Epidermal melanocyte (primary cell): Measurements from ENCODE around the gene ARMH1.

Experiments used
- DNase-seq: peaks from one replicate; pipeline ENCODE4 v3.0.0; 2011; ENCODE audit warnings: low spot score; ENCODE audit not compliant: insufficient read length

The ARMH1 gene

DNA sequence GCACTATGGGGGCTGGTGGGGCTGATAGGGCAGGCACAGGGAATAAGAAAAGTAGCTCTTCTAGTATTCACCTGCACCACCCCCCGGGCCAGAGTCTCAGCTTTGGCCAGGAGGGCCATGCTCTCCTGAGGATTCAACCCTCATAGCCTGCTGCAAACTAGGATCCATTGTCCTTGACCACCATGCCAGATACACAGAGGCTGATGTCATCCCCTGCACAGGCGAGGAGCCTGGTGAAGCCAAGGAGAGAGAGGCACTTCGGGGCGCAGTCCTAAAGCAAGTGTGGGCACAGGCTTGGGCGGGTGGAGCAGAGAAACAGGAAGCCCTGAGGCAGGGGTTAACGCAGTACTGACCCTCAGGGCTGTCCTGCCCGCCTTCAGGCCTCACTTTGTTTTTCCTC is 29.7 kb upstream of the ARMH1 start:
- no peak for DNase-seq

DNA sequence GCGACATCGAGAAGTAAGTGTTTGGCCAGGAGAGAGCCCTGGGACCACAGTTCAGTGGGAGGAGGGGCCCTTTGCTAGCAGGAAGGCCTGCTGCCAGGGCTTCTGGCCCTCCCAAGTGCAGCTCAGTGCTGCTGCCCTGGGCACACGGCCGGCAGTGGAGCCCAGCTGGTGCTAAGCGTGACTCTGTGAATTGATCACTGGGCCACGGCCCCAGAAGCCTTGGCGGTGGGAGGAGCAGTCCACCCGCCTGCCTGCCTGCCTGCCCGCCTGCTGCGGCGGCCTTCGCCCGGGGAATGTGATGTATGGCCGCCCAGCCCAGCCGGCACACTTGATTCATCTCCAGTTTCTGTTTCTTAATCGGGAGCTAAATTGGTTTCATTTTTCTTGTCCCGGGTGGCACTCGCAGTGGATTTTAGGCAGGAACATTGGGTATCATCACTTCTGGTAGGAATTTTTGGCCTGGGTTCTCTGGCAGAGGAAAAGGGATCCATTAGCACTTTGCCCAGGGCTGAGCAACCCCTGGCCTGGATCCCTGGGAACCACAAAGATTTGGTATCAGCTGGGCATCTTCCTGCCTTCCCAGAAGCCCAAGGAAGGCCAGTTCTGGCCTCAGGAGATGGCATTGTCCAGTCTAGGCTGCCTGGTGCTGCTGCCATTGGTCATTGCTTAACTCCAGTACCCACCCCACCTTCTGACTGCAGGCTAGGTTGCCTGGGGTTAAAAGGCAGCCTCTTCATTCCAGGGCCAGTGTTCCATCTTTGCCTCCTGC is 28.9 kb upstream of the ARMH1 start:
- DNase-seq = no peak

DNA sequence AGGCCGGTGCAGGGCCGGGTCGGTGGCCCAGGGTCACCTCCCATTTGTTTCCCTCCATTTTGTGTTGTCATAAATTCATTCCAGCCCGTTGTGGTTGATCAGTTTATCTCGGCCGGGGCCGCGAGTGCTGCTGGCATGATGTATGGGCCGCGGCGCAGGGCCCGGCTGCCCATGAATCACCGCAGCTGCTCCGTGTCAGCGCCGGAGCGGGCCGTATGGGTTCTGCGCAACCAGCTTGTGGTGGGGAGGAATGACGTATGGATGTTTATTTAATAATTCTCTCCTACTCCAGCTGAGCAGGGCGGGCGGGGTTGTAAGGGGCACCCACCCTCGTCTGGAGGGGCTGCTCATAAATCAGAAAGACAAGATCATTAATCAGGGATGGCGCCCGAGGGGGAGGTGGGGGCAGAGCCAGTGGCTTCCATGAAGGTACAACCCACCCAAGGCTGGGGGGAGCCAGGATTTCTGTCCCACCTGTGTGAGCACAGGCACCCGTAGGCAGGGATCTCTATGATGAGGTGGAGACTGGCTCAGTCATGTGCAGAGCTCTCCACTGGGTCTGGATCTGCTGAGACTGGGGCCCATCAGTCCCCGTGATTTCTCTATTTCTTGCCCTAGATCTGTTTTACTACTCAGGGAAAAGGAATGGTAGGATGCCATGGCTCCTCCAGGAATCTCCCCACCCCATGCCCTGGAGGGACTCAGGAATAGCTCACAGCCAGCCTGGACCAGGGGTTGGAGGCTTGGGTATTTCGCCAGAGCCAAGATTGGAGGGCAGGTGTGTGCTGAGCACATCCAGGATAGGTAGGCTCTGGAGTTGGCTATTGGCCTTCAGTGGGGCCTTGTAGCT is 28.0 kb upstream of the ARMH1 start:
- DNase-seq = no peak

DNA sequence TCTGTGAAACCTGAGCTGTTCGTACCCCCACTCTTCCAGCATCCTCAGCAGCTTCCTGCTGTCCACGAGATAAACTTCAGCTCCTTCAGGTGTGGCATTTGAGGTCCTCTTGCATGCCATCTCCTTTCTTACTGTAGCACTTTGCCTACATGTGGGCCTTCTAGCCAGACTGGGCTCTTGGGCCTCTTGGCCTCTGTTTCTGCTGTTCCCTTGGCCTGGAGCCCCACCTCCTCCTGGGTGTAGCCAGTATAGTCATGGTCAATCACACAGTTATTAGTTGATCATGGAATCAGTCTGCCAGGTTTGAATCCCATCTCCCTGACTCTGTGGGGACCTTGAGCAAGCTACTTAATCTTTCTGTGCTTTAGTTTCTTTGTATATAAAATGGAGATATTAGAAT is 26.6 kb upstream of the ARMH1 start:
- DNase-seq = no peak

DNA sequence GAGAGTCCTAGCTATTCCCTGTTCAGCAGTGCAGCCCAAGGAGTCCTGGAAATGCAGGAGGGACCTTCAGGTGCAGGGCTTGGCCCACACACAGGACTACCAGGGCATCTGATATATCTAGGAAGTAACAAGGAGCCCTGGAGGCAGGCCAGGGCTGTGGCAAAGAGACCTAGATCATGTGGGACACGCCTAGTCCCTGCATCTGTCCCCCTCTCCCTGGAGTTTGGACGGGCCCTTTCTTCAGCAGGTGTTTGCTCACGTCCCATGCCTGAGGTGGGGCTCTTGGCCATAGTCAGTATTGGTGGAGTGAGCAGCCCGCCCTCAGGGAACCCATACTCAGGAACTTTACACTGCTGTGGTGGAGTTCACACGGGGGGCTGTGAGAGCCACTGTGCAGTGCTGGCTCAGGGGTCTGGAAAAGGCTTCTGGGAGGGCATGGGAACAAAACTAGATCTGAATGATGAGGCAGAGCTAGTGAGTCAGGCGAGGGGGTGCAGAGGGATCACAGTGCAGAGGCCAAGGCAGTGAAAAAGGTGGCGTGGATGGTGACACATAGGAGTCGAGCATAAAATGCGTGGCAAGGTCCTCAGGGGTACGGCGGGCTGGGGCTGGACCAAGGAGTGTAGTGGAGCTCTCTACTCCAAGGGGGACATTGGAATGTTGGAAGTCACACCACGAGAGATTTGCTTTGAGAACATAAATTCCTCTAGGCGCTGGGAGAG is 25.8 kb upstream of the ARMH1 start:
- no peak for DNase-seq

DNA sequence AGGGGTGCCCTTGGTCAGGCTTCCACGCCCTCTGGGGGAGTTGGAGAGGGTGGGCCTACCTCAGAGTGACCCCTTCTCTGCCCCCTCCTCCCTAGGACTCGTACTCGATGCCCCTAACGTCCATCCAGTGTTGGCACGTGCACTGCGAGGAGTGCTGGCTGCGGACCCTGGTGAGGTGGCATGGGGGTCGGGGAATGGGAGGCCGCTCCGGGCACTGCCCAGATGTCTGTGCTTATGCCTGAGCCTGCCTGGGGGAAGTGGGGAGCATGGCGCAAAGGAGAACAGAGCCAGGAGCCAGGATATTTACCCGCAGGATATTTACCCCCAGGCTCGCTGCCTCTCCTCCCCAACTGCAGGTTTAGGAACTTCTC is 24.7 kb upstream of the ARMH1 start:
- no peak for DNase-seq

DNA sequence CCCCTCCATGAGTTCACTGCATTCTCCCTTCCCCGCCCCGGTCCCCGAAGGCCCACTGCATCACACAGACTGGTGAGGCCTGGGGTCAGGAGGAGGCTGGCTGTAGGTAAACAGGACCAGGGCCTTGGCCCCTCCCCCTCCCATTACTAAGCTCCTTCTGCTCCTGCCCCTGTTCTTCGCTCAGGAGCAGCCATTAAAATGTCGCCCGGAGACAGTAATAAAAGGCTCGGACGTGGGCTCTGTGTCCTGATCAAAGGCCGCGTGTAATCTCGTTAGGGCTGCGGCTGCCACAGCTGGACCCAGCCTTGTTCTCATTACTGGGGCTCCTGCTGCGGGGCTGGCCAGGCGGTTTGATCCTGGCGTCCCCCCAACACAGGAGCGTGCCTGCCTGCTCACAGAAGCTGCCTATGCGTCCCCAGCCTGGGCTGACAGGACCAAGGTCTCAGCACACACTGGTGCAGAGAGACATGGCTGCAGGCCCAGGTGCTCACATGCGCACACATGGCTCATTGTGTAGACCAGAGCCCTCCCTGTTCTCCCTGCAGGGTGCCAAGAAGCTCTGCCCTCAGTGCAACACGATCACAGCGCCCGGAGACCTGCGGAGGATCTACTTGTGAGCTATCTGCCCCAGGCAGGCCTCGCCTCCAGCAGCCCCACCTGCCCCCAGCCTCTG is 24.2 kb upstream of the ARMH1 start:
- DNase-seq = no peak

DNA sequence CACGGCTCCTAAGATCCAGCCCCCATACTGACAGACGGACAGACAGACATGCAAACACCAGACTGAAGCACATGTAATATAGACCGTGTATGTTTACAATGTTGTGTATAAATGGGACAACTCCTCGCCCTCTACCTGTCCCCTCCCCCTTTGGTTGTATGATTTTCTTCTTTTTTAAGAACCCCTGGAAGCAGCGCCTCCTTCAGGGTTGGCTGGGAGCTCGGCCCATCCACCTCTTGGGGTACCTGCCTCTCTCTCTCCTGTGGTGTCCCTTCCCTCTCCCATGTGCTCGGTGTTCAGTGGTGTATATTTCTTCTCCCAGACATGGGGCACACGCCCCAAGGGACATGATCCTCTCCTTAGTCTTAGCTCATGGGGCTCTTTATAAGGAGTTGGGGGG is 23.4 kb upstream of the ARMH1 start:
- no peak for DNase-seq

DNA sequence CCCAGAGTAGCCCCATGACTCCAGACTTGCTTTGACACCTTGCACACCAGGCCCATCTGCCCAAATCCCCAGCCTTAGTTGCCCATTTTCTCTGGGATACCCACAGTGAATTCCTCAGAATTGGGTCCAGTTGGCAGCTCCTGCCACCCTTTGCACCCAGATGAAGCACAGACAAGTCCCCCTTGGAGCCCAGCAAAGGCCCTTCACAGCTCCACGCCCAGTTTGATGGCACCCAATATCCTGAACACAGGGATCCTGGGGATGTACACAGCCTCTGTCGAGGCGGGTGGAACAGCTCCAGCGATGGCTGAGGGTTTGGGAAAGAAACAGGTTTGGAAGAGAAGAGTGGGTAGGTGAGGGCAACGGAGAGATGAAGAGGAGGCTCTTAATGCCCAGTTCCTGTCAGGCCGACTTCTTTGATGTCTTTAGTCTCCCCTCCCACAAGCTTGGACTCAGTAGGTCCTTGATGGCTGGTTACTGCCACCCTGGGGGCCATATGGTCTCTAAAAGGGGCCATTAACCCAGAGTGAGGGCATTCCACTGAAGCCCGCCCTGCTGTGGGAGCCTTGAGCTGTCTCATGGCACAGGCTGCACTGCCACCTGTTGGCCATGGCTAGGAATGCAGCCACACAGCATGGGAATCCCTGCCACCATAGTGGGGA is 21.9 kb upstream of the ARMH1 start:
- peak; percentile 90 for DNase-seq

DNA sequence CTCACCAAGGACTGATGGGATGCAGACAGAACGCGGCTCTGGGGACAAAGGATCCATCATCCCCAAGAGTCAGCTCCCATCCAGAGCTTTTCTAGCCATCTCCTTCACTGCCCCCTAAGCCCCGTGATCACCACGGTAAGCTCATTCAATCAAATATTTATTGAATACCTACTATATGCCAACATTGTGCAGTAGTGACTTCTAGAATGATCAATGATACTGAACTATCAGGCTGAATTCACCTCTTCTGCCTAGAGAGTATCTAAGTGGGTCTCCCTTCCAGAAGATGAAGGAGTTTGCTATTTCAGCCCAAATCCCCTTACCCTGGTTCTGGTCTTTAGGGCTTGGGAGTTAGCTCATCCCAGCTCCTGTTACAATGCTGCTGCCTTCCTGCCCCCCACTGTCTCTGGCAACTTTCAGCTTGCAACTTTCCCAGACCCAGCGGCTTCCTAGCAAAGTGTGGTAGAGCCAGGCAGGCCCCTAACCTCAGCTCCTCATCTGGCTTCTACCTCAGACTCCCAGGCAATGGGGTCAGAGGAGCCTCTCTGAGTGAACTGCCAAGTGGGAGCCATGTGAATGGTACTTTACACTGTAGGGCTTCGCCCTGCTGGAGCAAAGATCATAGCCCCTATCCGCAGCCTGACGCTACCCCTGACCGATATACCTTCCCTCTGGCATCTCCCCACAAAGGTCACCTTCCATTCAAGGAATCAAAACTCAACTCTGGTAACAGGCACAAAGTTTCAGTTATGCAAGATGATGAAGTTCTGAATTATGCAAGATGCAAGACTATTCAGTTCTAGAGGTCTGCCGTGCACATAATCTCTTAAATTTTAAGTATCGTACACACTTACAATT is 21.2 kb upstream of the ARMH1 start:
- no peak for DNase-seq

DNA sequence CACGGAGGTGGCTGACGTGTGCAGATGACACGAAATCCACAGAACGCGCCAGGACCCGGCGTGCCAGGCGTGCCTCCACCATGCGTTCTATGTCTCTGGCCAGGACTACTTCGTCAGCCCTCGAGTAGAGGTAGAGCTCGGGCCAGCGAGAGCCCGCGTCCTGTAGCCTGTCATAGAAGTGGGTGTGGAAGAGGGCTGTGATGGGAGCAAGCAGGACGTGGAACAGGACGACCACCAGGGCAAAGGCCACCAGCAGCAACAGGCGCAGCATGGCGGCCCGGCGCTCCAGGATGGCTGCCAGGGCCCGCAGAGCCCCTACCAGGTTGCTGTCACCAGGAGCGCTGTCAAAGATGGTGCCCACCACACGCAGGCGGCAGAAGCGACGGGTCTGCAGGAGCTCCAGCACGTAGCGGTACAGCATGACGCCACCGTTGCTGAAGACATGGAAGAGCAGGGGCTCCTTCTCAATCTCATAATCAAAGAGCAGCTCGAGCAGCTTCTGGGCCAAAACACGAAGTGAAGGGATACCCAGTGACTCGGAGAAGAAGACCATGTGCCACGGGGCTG is 19.8 kb upstream of the ARMH1 start:
- no peak for DNase-seq

DNA sequence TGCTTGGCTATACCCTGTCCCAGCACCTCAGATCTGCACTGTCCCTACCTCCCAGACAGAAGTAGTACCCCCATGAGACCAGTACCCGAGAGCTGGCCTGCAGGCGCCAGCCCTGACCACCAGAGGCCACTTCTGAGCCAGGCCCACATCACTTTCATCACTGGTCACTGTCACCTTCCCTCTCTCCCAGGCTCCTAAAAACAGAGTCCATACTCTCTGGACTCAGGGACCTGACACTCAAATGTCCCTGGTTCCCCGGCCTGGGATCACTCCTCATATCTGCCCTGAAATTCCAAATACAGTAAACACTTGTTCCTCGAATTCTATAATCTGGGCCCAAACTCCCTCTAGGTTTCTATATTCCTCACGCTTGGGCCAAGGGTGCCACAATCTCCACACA is 18.9 kb upstream of the ARMH1 start:
- no peak for DNase-seq

DNA sequence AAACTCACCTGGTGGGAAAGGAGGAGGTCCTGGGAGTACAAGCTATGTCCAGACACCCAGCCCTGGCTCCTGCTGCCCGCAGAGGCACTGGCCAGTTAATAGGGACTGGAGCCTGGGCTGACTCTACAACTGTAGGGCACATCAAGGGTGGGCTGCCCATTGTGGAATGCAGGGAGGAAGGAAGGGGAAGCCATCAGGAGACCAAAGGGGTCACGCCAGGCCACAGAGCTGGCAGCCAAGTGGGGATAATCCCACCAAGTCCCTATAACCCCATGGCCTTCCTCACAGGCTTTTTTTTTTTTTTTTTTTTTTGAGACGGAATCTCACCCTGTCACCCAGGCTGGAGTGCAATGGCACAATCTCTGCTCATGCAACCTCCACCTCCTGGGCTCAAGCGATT is 14.9 kb upstream of the ARMH1 start:
- DNase-seq = no peak

DNA sequence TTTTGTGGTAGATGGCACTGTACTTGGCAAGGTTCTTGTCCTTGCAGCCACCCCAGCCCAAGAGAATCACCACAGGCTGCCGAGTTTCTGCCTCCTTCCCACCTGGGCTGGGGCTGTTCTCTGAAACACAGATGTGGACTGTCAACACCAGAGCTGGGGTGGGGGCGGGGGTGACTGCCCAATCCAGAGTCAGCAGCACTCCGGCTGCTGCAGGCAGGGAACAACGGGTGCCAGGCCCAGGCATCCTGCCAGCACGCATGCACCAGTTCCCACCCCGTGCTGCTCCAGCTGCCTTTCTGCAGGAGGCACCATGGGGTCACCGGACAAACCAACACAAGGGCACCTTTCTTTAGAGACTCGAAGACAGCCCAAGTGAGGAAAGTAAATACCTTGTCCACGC is 14.3 kb upstream of the ARMH1 start:
- DNase-seq = peak; percentile 48

DNA sequence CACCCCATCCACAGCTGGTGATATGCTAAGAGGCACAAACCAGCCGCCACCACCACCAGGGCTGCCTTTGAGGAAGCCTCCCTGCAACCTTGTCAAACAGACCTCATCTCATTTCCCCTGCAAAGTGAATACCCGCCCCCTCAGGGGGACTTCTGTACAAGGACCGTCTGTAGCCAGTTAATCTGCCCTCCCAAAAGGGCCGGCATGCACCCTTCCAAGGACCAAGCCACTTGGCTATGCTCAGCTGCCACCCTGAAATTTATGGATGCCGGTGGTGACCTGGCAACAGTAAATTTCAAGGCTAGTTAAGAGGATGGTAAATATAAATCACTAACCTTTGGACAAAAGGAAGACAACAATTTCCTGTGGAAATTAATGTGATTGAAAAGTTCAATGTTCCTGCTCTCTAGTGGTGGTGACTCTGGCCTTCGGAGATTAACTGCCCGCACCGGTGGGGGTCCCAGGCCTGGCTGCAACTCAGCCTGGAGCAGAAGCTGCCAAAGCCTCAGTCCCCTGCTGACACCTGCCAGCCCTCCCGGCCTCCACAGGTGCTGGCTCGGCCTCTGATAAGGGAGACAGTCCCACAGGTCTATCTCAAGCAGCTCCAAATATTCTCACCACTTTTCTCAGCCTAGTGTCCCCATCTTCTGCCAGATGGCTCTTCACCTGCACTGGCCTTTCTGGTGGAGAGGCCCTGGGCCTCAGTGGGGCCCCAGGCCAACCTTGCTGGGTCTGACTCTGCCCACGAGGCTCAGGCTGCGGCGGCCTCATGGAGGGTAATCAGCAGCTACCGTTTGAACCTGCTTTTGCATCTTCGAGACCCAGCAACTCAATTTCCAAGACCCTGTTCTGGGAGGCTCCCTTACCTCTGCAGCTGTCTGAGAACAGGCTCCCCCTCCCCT is 12.5 kb upstream of the ARMH1 start:
- DNase-seq = no peak

DNA sequence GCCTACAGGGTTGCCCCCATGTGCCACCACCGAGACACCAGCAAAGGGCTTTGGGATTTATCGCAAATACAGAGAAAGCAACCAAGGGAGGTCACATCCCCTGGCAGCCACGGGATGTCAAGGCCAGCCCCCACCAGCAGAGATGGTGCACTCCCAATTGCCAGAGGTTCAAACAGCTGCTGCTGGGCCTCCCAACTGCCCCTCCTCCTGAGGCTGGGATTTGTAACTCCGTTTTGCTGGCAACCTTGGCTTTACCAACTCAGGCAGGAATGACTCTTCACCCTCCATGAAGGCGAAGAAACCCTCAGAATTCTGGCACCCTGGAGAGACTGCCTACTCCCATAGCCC is 11.9 kb upstream of the ARMH1 start:
- no peak for DNase-seq

DNA sequence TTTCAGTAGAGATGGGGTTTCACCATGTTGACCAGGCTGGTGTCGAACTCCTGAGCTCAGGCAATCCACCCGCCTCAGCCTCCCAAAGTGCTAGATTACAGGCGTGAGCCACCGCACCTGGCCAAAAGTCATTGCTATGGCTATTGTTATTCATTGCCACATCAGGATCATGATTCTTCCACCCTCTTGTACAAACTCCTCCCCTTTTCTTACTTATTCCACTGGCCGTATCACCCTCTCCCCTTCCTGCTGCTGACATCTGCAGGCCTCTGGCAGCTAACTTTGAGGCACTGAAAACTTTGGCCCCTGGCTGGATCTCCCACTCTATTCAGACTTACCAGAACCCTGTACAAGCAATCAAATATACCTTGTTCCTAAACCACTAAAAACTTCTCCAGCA is 11.1 kb upstream of the ARMH1 start:
- no peak for DNase-seq

DNA sequence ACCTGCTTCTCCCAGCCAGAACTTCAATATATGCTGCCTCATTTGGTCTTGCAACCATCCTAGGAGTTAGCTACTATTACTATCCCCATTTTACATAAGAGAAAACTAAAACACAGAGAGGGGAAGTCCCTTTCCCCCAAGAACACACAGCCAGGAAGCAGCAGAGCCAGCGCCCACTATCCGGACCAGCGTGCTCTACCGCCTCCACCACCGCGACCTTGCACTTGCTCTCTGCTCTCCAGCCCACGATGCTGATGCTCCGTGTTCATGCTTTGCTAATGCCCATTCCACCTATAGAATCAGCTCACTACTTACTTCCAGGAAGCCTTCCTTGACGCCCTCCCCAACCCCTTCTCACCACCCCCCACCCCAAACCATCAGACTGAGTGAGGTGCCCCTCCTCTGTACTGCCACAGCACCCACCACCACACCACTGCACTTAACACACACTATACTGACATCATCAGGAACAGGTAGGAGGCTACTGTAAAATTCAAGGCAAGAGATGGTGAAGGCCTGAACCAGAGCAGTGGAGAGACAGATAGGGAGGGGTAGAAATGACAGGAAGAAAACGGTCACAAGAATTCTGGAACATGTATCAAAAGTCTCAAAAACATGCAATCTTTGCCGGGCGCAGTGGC is 9.7 kb upstream of the ARMH1 start:
- no peak for DNase-seq
